Testis (tissue), 3 donors: Measurements from ENCODE around the gene NEUROG1. TPM values are rescaled to one million over a fixed set of nuclear protein-coding genes. Genes with fewer than 3 reads are reported as not detected.
"Not testable (repeated sequence)": the region's sequence is repeated elsewhere in the genome, so short reads cannot be mapped to it uniquely, and the experiment has no call there.

Experiments
- DNase-seq: peaks from one replicate; pipeline ENCODE4 v3.0.0-alpha.2; 2019
- H3K27ac ChIP-seq, 2 donors: fragments of 200-600 bp; sonication (generic); one replicate each; pipeline ENCODE4 v1.5.1; 2019
- H3K27me3 ChIP-seq: fragments of 200-600 bp; sonication (generic); one replicate; pipeline ENCODE4 v1.5.1; 2019
- H3K36me3 ChIP-seq: fragments of 200-600 bp; sonication (generic); one replicate; pipeline ENCODE4 v1.5.1; 2017; ENCODE audit warnings: low read depth; ENCODE audit errors: missing control alignments
- H3K4me1 ChIP-seq: fragments of 200-600 bp; sonication (generic); one replicate; pipeline ENCODE4 v1.5.1; 2019
- H3K4me3 ChIP-seq, 2 donors: fragments of 200-600 bp; sonication (generic); one replicate each; pipeline ENCODE4 v1.5.1; 2017 to 2019
- H3K9me3 ChIP-seq: fragments of 200-600 bp; sonication (generic); one replicate; pipeline ENCODE4 v1.5.1; 2017
- CTCF ChIP-seq, 3 experiments: fragments of 450-650 bp in 2 of 3; fragments of 200-600 bp in 1 of 3; sonication (generic) in 1 of 3; IDR thresholded peaks; one replicate each; pipeline ENCODE4 v1.5.1; 2016 to 2019; ENCODE audit warnings: antibody characterized with exemption in 3 of 3, mild to moderate bottlenecking in 2 of 3, moderate library complexity in 1 of 3
- POLR2A ChIP-seq: fragments of 450-650 bp; IDR thresholded peaks from one replicate; pipeline ENCODE4 v1.6.1; 2017; ENCODE audit warnings: antibody characterized with exemption, mild to moderate bottlenecking, moderate library complexity
- WGBS, 2 donors: methylation state at CpG; one replicate each; pipeline ENCODE4 v1.1.5; 2018; 5-methylcytosine and 5-hydroxymethylcytosine counted together
- intact Hi-C: fragments of 100-400 bp; cut with DNase I; formaldehyde crosslinking; loops from one replicate; pipeline ENCODE4 v1.15.1; 2023; ENCODE audit warnings: low total_unique reads
- polyA plus RNA-seq: library from polyadenylated mRNA; stranded (reverse); fragments of 350-450 nt; fragmentation: Illumina TruSeq; extraction: RNeasy Lipid Tissue Mini Kit (QIAGEN cat#74804); gene quantifications from one replicate; pipeline ENCODE4 v1.2.3, GENCODE V29; 2014; ENCODE audit warnings: low read depth, low replicate concordance; ENCODE audit not compliant: insufficient read depth
- total RNA-seq, 2 donors: library from RNA; depleted of rRNA; stranded (reverse); fragments of >200 nt; gene quantifications; one replicate each; pipeline ENCODE4 v1.2.3, GENCODE V29; 2016

NEUROG1 gene
- total and polyA plus RNA-seq, 3 donors from 2014 or later = not detected

GRCh38 chr5:135497971-135498636, 37.7 kb downstream of the NEUROG1 start:
- no peak overlapping the region for H3K27ac ChIP-seq
- intact Hi-C loops = no loop called here
- WGBS, 2 donors = 80% methylated on average over 8 of the region's 8 CpGs
- no peak for DNase-seq
- H3K4me3 ChIP-seq = no peak overlapping the region
- H3K4me1 ChIP-seq = no peaks in the 10 kb centered on the region
- TF ChIP-seq CTCF (IDR thresholded peaks at IDR 0.05) = no peak
- H3K27me3 ChIP-seq = no peaks in the 10 kb centered on the region
- H3K9me3 ChIP-seq = no peaks in the 10 kb centered on the region
- H3K36me3 ChIP-seq = no peaks in the 10 kb centered on the region

DNA sequence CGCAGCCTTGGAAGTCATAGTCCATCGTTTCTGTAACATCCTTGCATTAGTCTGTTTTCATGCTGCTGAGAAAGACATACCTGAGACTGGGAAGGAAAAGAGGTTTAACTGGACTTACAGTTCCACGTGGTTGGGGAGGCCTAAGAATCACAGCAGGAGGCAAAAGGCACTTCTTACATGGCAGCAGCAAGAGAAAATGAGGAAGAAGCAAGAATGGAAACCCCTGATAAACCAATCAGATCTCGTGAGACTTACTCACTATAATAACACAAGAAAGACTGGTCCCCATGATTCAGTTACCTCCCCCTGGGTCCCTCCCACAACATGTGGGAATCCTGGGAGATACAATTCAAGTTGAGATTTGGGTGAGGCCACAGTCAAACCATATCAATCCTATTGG, 40.2 kb downstream of the NEUROG1 start:
- H3K4me1 ChIP-seq, H3K27me3 ChIP-seq, intact Hi-C loops, H3K27ac ChIP-seq, H3K36me3 ChIP-seq, H3K4me3 ChIP-seq, H3K9me3 ChIP-seq, DNase-seq: not testable (repeated sequence)
- WGBS, 2 donors = 73 to 86% methylated on average over 4 of the region's 4 CpGs

DNA sequence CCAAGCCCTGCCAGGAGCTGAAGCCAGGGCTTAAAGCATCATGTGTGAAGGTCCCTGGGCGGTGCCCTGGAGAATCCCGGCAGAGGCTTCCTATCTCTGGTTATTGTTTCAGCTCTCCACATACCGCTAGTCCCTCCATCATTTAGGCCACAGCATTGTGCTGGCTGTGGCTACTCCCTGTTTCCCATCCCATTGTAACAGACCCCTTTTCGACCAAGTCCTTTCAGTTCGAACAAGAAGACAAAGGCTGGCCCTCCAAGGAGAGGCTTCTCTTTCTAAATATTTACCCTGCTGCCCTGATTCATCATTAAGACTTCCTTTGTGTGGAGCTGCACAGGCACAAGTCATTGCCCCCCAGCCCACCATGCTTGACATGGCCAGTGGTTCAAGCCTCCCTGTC, 41.6 kb downstream of the NEUROG1 start:
- Histone ChIP-seq H3K27me3 (no peaks in the 10 kb centered on the region), H3K27ac (no peak overlapping the region), H3K4me1 (peaks cover 8% of the 10 kb centered on the region), H3K9me3 (no peaks in the 10 kb centered on the region), H3K36me3 (no peaks in the 10 kb centered on the region), H3K4me3 (no peak overlapping the region)
- no peak for DNase-seq
- TF ChIP-seq POLR2A (no peak), CTCF (IDR thresholded peaks at IDR 0.05) (no peak)
- intact Hi-C loops = no loop called here
- WGBS, 2 donors = 85 to 90% methylated on average over 5 of the region's 5 CpGs

GRCh38 chr5:135493406-135494180, 42.2 kb downstream of the NEUROG1 start:
- Histone ChIP-seq H3K27ac (no peak overlapping the region), H3K27me3 (no peaks in the 10 kb centered on the region), H3K4me3 (no peak overlapping the region), H3K9me3 (no peaks in the 10 kb centered on the region), H3K4me1 (peaks cover 14% of the 10 kb centered on the region), H3K36me3 (no peaks in the 10 kb centered on the region)
- 81 to 82% methylated on average over 8 of the region's 8 CpGs for WGBS, 2 donors
- TF ChIP-seq CTCF (IDR thresholded peaks at IDR 0.05) (no peak), POLR2A (no peak)
- intact Hi-C loops = no loop called here
- DNase-seq = no peak

- TF ChIP-seq POLR2A = no peak
- no peak for TF ChIP-seq CTCF (IDR thresholded peaks at IDR 0.05)
- Histone ChIP-seq H3K9me3 (no peaks in the 10 kb centered on the region), H3K4me1 (peaks cover 14% of the 10 kb centered on the region), H3K27me3 (no peaks in the 10 kb centered on the region), H3K4me3 (no peak overlapping the region), H3K27ac (no peak overlapping the region), H3K36me3 (no peaks in the 10 kb centered on the region)
- WGBS, 2 donors = 48 to 56% methylated on average over 3 of the region's 3 CpGs
- DNase-seq = no peak
- intact Hi-C loops = no loop called here
Measured at GRCh38 chr5:135492319-135492626, 43.5 kb downstream of the NEUROG1 start.
